ENCODE results near the gene SCG2. TPM values are rescaled to one million over a fixed set of nuclear protein-coding genes. Genes with fewer than 3 reads are reported as not detected.

The SCG2 gene
- total and polyA plus RNA-seq, 2 donors (not counting 1 experiment from before 2014, with no cell fraction given) = 0.66 to 2.9 TPM

DNA sequence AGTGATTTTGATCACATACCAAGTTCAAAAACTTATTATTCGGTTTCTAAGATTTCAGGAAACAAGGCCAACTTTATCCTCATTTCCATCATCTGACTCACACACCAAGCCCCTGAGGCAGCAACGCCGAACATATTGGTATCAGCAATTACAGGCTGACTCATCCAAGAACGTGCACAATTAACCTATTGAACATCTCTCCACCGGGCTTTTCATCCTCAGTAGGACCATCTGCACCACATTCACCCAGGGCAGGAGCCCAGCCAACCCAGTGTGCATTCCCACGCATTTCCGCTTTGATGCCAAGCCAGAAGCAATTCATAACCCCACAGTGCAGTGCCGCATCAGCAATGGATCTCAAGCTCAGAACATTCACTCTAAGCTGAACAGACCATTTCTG, 52.9 kb downstream of the SCG2 start:
- H4K20me1 ChIP-seq (ENCODE audit: control insufficient read depth, extremely low read depth, insufficient read depth, low read length) = no peaks in the 10 kb centered on the region
- peak; percentile 95 to 99 for DNase-seq (ENCODE audit: low read depth in 2 of 2)
- no peaks in the 10 kb centered on the region for H3K27me3 ChIP-seq (ENCODE audit: control insufficient read depth, insufficient read depth, low read length)
- no peak overlapping the region for H3K9ac ChIP-seq (ENCODE audit: insufficient read depth, low read length)
- no peaks in the 10 kb centered on the region for H3K36me3 ChIP-seq (ENCODE audit: control insufficient read depth, insufficient read depth, low read length)
- H3K27ac ChIP-seq (ENCODE audit: insufficient read depth, low read length) = no peak overlapping the region
- H2AFZ ChIP-seq (ENCODE audit: low read length) = no peak overlapping the region
- no peak overlapping the region for H3K4me3 ChIP-seq (replicated peaks in 1 of 4; ENCODE audit: control extremely low read depth in 1 of 4, insufficient read depth in 1 of 4, low read depth in 3 of 4, low read length in 4 of 4)
- H3K4me2 ChIP-seq (ENCODE audit: extremely low read depth, insufficient read depth, low read length) = no peak overlapping the region
- TF ChIP-seq, protein P1, sequence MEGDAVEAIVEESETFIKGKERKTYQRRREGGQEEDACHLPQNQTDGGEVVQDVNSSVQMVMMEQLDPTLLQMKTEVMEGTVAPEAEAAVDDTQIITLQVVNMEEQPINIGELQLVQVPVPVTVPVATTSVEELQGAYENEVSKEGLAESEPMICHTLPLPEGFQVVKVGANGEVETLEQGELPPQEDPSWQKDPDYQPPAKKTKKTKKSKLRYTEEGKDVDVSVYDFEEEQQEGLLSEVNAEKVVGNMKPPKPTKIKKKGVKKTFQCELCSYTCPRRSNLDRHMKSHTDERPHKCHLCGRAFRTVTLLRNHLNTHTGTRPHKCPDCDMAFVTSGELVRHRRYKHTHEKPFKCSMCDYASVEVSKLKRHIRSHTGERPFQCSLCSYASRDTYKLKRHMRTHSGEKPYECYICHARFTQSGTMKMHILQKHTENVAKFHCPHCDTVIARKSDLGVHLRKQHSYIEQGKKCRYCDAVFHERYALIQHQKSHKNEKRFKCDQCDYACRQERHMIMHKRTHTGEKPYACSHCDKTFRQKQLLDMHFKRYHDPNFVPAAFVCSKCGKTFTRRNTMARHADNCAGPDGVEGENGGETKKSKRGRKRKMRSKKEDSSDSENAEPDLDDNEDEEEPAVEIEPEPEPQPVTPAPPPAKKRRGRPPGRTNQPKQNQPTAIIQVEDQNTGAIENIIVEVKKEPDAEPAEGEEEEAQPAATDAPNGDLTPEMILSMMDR (conservative IDR thresholded peaks at IDR 0.05 in 1 of 2, IDR thresholded peaks at IDR 0.05 in 1 of 2; ENCODE audit: low read depth in 1 of 2, low read length in 2 of 2) = no peak
- TF ChIP-seq EZH2 (IDR thresholded peaks at IDR 0.05; ENCODE audit: low read length, missing control alignments) = no peak
- no peaks in the 10 kb centered on the region for H3K9me3 ChIP-seq (ENCODE audit: control insufficient read depth, insufficient read depth, low read depth, low read length)
- peaks cover 5% of the 10 kb centered on the region for H3K4me1 ChIP-seq (ENCODE audit: control insufficient read depth, extremely low read depth, insufficient read depth, low read length)
- H3K79me2 ChIP-seq (ENCODE audit: control insufficient read depth, insufficient read depth, low read length) = no peaks in the 10 kb centered on the region

DNA sequence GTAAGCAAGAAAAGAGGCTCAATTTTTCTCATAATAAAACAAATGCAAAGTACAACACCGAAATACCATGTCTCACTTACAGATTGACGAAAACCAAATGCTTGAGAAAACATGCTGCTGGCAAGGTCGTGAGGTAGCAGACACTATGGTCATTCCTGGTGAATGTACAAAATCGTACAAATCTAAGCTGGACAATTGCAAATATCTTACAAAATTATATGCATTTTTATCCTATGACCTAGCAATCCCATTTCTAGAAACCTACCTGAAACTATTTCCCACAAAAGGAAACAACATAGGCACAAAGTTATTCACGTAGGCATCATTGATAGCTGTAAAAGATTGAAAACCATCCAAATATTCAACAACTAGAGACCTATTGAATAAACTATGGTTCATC, 54.0 kb downstream of the SCG2 start:
- no peak overlapping the region for H3K27ac ChIP-seq (ENCODE audit: insufficient read depth, low read length)
- H3K4me2 ChIP-seq (ENCODE audit: extremely low read depth, insufficient read depth, low read length) = no peak overlapping the region
- H3K4me3 ChIP-seq (replicated peaks in 1 of 4; ENCODE audit: control extremely low read depth in 1 of 4, insufficient read depth in 1 of 4, low read depth in 3 of 4, low read length in 4 of 4) = no peak overlapping the region
- no peaks in the 10 kb centered on the region for H4K20me1 ChIP-seq (ENCODE audit: control insufficient read depth, extremely low read depth, insufficient read depth, low read length)
- TF ChIP-seq, protein P1 (conservative IDR thresholded peaks at IDR 0.05 in 1 of 2, IDR thresholded peaks at IDR 0.05 in 1 of 2; ENCODE audit: low read depth in 1 of 2, low read length in 2 of 2) = no peak
- no peak for TF ChIP-seq EZH2 (IDR thresholded peaks at IDR 0.05; ENCODE audit: low read length, missing control alignments)
- no peaks in the 10 kb centered on the region for H3K27me3 ChIP-seq (ENCODE audit: control insufficient read depth, insufficient read depth, low read length)
- no peak overlapping the region for H3K9ac ChIP-seq (ENCODE audit: insufficient read depth, low read length)
- H3K36me3 ChIP-seq (ENCODE audit: control insufficient read depth, insufficient read depth, low read length) = no peaks in the 10 kb centered on the region
- DNase-seq (ENCODE audit: low read depth in 2 of 2) = peak in 1 of 2 donors; percentile 28
- no peaks in the 10 kb centered on the region for H3K9me3 ChIP-seq (ENCODE audit: control insufficient read depth, insufficient read depth, low read depth, low read length)
- H3K79me2 ChIP-seq (ENCODE audit: control insufficient read depth, insufficient read depth, low read length) = no peaks in the 10 kb centered on the region
- peaks cover 5% of the 10 kb centered on the region for H3K4me1 ChIP-seq (ENCODE audit: control insufficient read depth, extremely low read depth, insufficient read depth, low read length)
- H2AFZ ChIP-seq (ENCODE audit: low read length) = no peak overlapping the region

Other genes with a start within 250 kb of the SCG2 start
- gene AP1S3, start 235.2 kb upstream of the SCG2 start, total RNA-seq = 3.3 TPM in 2 replicates
- gene AP1S3, start 235.2 kb upstream of the SCG2 start, polyA plus RNA-seq = 2.9 and 6.3 TPM in 2 replicates